Astrocyte of the spinal cord (primary cell): ENCODE data around the gene LRGUK.
"Not testable (repeated sequence)": the region's sequence is repeated elsewhere in the genome, so short reads cannot be mapped to it uniquely, and the experiment has no call there.

Experiments
- DNase-seq: peaks from one replicate; pipeline ENCODE4 v3.0.0; 2011; ENCODE audit warnings: low read depth, low spot score
- H3K4me3 ChIP-seq: 2 replicates; pipeline ENCODE4 v1.5.1; 2011; ENCODE audit warnings: low read depth, mild to moderate bottlenecking, low read length, moderate library complexity
- in situ Hi-C: cut with HindIII; loops from 2 replicates; pipeline ENCODE4 v1.10.0; 2017; ENCODE audit warnings: low sequenced_read_pairs
- TF ChIP-seq, protein P1 (sequence below): IDR thresholded peaks from 2 replicates; pipeline ENCODE4 v1.5.1; 2012; ENCODE audit warnings: low read depth, mild to moderate bottlenecking, low read length, inconsistent platforms

The LRGUK gene, protein sequence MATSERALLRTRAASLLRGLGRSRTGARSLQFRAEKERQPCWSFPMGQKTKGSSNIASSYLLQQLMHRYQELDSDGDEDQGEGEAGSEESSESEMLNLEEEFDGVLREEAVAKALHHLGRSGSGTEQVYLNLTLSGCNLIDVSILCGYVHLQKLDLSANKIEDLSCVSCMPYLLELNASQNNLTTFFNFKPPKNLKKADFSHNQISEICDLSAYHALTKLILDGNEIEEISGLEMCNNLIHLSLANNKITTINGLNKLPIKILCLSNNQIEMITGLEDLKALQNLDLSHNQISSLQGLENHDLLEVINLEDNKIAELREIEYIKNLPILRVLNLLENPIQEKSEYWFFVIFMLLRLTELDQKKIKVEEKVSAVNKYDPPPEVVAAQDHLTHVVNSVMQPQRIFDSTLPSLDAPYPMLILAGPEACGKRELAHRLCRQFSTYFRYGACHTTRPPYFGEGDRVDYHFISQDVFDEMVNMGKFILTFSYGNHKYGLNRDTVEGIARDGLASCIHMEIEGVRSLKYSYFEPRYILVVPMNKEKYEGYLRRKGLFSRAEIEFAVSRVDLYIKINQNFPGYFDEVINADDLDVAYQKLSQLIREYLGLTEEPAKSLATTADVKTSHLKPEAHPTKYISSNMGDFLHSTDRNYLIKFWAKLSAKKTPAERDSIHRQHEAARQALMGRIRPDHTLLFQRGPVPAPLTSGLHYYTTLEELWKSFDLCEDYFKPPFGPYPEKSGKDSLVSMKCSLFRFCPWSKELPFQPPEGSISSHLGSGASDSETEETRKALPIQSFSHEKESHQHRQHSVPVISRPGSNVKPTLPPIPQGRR

DNA sequence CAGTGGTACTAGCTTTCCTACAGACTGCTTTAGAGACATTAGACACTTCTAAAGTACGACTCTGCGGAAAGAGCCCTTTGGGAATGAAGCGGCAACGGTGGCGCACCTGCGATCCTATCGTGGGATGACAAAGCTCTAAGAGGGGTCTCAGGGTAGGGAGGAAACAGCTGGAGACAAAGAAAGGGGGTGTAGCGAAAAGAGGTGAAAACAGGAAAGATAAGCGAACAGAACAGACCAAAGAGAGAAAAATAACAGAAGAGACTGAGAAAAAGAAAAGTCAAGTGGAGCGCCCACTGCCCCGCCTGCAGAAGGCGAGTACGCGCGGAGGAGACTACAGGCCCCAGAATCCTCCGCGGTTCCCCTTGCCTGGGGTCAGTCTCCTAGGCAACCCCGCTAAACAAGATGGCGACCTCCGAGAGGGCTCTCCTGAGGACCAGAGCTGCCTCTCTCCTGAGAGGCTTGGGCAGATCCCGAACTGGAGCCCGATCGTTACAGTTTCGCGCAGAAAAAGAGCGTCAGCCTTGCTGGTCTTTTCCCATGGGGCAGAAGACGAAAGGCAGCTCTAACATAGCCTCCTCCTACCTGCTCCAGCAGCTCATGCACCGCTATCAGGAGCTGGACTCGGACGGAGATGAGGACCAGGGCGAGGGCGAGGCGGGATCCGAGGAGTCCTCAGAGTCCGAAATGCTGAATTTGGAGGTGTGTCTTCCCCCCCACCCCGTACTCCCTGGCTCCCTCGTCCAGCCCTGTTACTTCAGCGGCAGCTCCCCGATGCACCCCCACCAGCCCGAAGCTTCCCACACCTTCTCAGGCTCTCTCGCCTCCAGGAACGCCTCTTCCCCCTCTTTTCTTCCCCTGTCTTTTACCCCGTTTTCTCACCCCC, at the start of gene LRGUK:
LRGUK (plus strand) TSS at position 375 of the 883 bp plus-strand sequence; CDS start at position 403, 28 bp downstream.
- DNase-seq, result peak; percentile 75
- peak within 1 kb of the TSS; percentile 58 for H3K4me3 ChIP-seq
- in situ Hi-C loops, result no loop called here
- TF ChIP-seq, protein P1, sequence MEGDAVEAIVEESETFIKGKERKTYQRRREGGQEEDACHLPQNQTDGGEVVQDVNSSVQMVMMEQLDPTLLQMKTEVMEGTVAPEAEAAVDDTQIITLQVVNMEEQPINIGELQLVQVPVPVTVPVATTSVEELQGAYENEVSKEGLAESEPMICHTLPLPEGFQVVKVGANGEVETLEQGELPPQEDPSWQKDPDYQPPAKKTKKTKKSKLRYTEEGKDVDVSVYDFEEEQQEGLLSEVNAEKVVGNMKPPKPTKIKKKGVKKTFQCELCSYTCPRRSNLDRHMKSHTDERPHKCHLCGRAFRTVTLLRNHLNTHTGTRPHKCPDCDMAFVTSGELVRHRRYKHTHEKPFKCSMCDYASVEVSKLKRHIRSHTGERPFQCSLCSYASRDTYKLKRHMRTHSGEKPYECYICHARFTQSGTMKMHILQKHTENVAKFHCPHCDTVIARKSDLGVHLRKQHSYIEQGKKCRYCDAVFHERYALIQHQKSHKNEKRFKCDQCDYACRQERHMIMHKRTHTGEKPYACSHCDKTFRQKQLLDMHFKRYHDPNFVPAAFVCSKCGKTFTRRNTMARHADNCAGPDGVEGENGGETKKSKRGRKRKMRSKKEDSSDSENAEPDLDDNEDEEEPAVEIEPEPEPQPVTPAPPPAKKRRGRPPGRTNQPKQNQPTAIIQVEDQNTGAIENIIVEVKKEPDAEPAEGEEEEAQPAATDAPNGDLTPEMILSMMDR, result no peak

DNA sequence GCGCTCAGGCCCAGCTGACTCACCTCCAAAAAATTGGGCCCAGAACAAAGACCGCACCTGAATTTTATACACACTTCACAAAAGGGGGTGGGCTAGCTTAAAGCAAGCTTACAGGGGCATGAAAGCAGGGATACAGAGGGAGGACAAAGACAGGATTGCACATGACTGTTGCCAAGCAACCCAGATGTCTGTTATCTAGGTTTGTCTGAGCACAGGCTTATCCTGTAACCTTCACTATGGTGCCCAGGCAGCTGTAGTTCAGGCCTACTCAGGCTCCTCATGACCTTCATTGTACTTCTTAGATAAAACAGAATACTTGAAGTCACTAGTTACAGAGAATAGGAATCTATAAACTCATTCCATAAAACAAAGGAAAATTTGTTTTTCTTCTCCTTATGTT, 49.6 kb upstream of the LRGUK start:
- H3K4me3 ChIP-seq, in situ Hi-C loops, DNase-seq: not testable (repeated sequence)

DNA sequence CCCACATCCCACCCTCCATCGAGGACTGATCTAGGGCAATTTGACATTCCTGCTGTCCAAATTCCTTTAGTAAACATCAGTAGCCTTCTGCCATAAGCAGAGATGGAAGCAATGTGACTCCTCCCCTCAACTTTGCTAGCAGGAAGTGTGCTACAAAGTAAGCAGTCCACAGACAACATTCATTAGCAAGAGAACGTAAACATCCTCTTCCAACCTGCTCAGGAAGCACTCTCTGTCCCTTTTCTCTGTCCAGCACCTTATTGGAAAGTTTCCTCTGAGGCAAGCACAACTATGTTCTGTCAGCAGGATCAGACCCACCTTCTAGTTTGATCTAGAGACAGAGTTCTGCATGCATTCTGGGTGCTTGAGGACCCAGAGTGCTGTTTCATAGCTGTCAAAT, 48.1 kb upstream of the LRGUK start:
- TF ChIP-seq, protein P1, result no peak
- in situ Hi-C loops, result no loop called here
- DNase-seq, result no peak
- no peak overlapping the region for H3K4me3 ChIP-seq

DNA sequence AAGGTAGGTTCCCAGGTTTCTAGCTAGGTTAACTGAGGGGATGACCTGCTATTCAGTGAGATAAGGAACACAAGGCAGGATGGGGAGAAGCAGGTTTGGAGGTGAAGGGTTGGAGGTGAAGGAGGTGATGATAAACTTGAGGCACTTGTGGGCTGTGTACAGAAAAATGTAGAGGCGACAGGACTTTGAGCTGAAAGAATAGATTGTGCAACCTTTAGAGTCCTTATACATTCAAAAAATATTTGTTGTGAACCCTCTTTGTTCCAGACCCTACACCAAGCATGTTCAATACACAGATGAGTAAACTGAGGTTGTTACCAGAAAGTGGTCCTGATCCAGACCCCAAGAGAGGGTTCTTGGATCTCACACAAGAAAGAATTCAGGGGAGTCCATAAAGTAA, 45.4 kb upstream of the LRGUK start:
- TF ChIP-seq, protein P1, result no peak
- in situ Hi-C loops, result no loop called here
- no peak for DNase-seq
- H3K4me3 ChIP-seq, result no peak overlapping the region

DNA sequence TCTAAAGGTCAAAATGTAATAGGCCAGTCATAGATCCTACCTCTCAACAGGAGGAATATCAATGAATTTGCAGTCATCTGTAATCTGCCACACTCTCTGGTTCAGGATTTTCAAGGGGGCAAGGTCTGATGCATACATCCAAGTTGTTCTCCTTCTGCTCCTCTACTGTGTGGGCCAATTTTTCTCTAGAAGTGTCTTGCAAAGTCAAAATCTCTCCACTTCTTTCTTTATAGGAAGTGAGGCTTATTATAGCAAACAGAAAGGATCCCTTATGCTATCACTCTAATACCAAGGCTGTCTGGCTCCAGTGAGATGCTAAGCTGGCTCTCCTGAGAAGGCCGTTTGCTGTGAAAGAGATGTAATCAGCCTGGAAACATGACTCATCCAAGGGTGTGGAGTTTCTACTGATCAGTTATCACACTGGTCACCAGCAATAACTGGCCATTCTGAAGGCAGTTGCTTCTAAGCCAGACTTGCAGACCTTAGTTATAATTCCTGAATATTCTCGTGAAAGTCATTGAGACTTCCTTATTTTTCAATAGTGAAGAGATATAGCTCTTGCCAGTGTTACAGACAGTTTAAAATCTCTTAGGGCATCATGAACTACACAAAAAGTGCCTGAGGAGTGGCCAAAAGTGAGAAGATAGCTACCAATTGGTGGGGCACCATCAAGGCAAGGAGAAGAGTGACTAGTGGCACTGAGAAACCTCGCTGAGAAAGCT, 43.2 kb upstream of the LRGUK start:
- DNase-seq, result no peak
- H3K4me3 ChIP-seq, result no peak overlapping the region
- TF ChIP-seq, protein P1, result no peak
- in situ Hi-C loops, result no loop called here

DNA sequence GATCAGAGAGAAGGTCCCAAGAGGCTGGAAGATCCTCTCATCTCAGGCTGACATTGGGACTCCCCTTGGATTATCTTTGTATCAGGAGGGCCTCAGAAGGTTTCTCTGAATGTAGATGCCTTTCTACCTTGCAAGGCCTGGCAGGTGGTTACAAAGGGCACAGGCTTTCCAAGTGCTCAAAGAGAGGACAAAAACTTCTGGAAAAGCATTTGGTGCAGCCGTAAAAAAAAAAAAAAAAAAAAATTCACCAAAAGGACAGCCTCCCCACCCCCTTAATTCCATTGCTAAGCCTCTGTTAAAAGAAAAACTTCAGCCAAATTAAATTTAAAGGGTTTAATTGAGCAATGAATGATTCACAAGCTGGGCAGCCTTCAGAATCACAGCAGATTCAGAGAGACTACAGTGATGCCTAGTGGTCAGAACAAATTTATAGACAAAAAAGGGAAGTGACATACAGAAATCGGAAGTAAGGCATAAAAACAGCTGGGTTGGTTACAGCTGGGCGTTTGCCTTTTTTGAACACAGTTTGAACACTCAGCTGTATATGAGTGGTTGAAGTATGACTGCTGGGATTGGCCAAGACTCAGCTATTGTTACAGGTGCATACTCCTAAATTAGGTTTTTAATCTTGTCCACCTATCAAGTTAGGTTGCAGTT, 42.5 kb upstream of the LRGUK start:
- in situ Hi-C loops, result no loop called here
- no peak for DNase-seq
- H3K4me3 ChIP-seq, result no peak overlapping the region
- TF ChIP-seq, protein P1, result no peak
